A549 (cell line): ENCODE results near the gene ZDHHC22. TPM values are rescaled to one million over a fixed set of nuclear protein-coding genes. Genes with fewer than 3 reads are reported as not detected.

ENCODE experiments used
- ATAC-seq, 2 experiments: fragments of 200-7000 bp in 1 of 2; fragments of >200 bp in 1 of 2; cut with Nextera tagmentation in 1 of 2; cut with Tn5 transposase in 1 of 2; 3 replicates each; pipeline versions ENCODE4 v1.8.0 to v1.9.1; 2018 to 2020; ENCODE audit warnings: mild to moderate bottlenecking in 1 of 2, moderate library complexity in 1 of 2
- CTCF ChIA-PET: fragments of 300-600 bp; sonication (Branson Sonifier 250); formaldehyde crosslinking; extraction: SDS; loops from one replicate; lab custom pipeline; 2021; ENCODE audit warnings: antibody characterized with exemption, inconsistent platforms; lab: Yijun Ruan, JAX
- POLR2A ChIA-PET: fragments of 350-600 bp; formaldehyde crosslinking; extraction: SDS; loops from one replicate; lab custom pipeline; 2021; ENCODE audit warnings: antibody characterized with exemption, inconsistent platforms; lab: Yijun Ruan, JAX
- DNase-seq, 2 experiments: peaks; one replicate each; pipeline versions ENCODE4 v3.0.0 to v3.0.0-alpha.2; 2011 to 2016; ENCODE audit warnings: low read depth in 1 of 2, low spot score in 1 of 2
- FAIRE-seq: peaks from 2 replicates; lab custom pipeline; 2011; peaks lifted over from hg19 to GRCh38; lab: Jason Lieb, UNC
- H3K27ac ChIP-seq, 2 experiments: fragments of >200 bp; sonication (Bioruptor Twin); formaldehyde crosslinking; 3 replicates each; pipeline ENCODE4 v1.5.1; 2016 to 2017
- H3K4me1 ChIP-seq: fragments of >200 bp; sonication (Bioruptor Twin); formaldehyde crosslinking; 3 replicates; pipeline ENCODE4 v1.6.1; 2016
- H3K4me2 ChIP-seq: fragments of >200 bp; sonication (Bioruptor Twin); formaldehyde crosslinking; 3 replicates; pipeline ENCODE4 v1.6.1; 2016
- H3K4me3 ChIP-seq: fragments of >200 bp; sonication (Bioruptor Twin); formaldehyde crosslinking; 3 replicates; pipeline ENCODE4 v1.5.1; 2016
- H3K9me3 ChIP-seq: fragments of >200 bp; sonication (Bioruptor Twin); formaldehyde crosslinking; 3 replicates; pipeline ENCODE4 v1.6.1; 2016
- FOSB ChIP-seq: fragments of 250-450 bp; sonication (Bioruptor Pico); IDR thresholded peaks from 2 replicates; pipeline ENCODE4 v1.5.0; 2020; ENCODE audit warnings: mild to moderate bottlenecking, moderate library complexity
- FOXS1 ChIP-seq: fragments of 250-450 bp; sonication (Bioruptor Pico); IDR thresholded peaks from 2 replicates; pipeline ENCODE4 v1.5.0; 2020; ENCODE audit warnings: mild to moderate bottlenecking, moderate library complexity
- HDAC2 ChIP-seq: fragments of 200-600 bp; sonication (generic); IDR thresholded peaks from 2 replicates; pipeline ENCODE4 v1.6.1; 2016
- HEYL ChIP-seq: fragments of 250-450 bp; sonication (Bioruptor Pico); IDR thresholded peaks from 2 replicates; pipeline ENCODE4 v1.8.0; 2021; ENCODE audit warnings: mild to moderate bottlenecking, moderate library complexity
- JUN ChIP-seq, 2 experiments: fragments of >200 bp; sonication (Bioruptor Twin); formaldehyde crosslinking; IDR thresholded peaks; 2 replicates in 1 of 2; 3 replicates in 1 of 2; pipeline ENCODE4 v1.6.1; 2016 to 2017
- MAFK ChIP-seq: fragments of 450-650 bp; IDR thresholded peaks from 2 replicates; pipeline ENCODE4 v1.6.1; 2014; ENCODE audit not compliant: partially characterized antibody
- MAZ ChIP-seq: fragments of 150-350 bp; IDR thresholded peaks from 2 replicates; pipeline ENCODE4 v1.6.1; 2014; ENCODE audit warnings: antibody characterized with exemption, low read depth, low read length, borderline replicate concordance
- NFE2L2 ChIP-seq: fragments of 150-350 bp; conservative IDR thresholded peaks from 2 replicates; pipeline ENCODE4 v1.6.1; 2014; ENCODE audit warnings: low read length
- NR3C1 ChIP-seq: fragments of >200 bp; sonication (Bioruptor Twin); formaldehyde crosslinking; IDR thresholded peaks from 3 replicates; pipeline ENCODE4 v1.6.1; 2017
- POLR2AphosphoS2 ChIP-seq: conservative IDR thresholded peaks from 2 replicates; pipeline ENCODE4 v1.6.1; 2012; ENCODE audit warnings: low read length, improper control_type of control experiment, inconsistent platforms
- RAD21 ChIP-seq, 2 experiments: fragments of >200 bp in 1 of 2; sonication (Bioruptor Twin) in 1 of 2; formaldehyde crosslinking in 1 of 2; IDR thresholded peaks in 1 of 2; conservative IDR thresholded peaks in 1 of 2; 2 replicates in 1 of 2; 3 replicates in 1 of 2; pipeline ENCODE4 v1.6.1; 2012 to 2018; ENCODE audit warnings: inconsistent platforms in 1 of 2
- RFX5 ChIP-seq: fragments of 450-650 bp; IDR thresholded peaks from 2 replicates; pipeline ENCODE4 v1.7.1; 2014; ENCODE audit warnings: antibody characterized with exemption, mild to moderate bottlenecking, moderate library complexity
- RNF2 ChIP-seq: fragments of 200-600 bp; sonication (generic); IDR thresholded peaks from 2 replicates; pipeline ENCODE4 v1.6.1; 2016; ENCODE audit warnings: low read depth, mild to moderate bottlenecking, antibody characterized with exemption, moderate library complexity, borderline replicate concordance
- ZC3H11A ChIP-seq: fragments of 450-650 bp; IDR thresholded peaks from 2 replicates; pipeline ENCODE4 v1.6.1; 2014; ENCODE audit warnings: antibody characterized with exemption, mild to moderate bottlenecking
- ZFP36 ChIP-seq: fragments of 450-650 bp; IDR thresholded peaks from 2 replicates; pipeline ENCODE4 v1.6.1; 2014; ENCODE audit warnings: borderline replicate concordance; ENCODE audit not compliant: partially characterized antibody
- ZNF302 ChIP-seq: fragments of 250-450 bp; sonication (Bioruptor Pico); IDR thresholded peaks from 2 replicates; pipeline ENCODE4 v1.9.0; 2021; ENCODE audit warnings: inconsistent platforms, mild to moderate bottlenecking, moderate library complexity
- ZSCAN20 ChIP-seq: fragments of 250-450 bp; sonication (Bioruptor Pico); IDR thresholded peaks from 2 replicates; pipeline ENCODE4 v1.8.0; 2022; ENCODE audit warnings: mild to moderate bottlenecking, moderate library complexity
- WGBS: methylation state at CpG from one replicate; pipeline ENCODE4 v1.1.6; 2017; ENCODE audit errors: missing lambda C conversion rate; 5-methylcytosine and 5-hydroxymethylcytosine counted together
- polyA plus RNA-seq, 4 experiments: library from polyadenylated mRNA; depleted of rRNA in 3 of 4; stranded (reverse); fragments of >200 nt; fragmentation: RNase III in 1 of 4; extraction: RNeasy Plus Mini Kit Qiagen cat#74134 plus additional on column Dnase treatment in 1 of 4; gene quantifications; 2 replicates in 3 of 4; 3 replicates in 1 of 4; pipeline ENCODE4 v1.2.3, GENCODE V29; 2011 to 2017
- TF ChIP-seq, protein P1 (sequence below): fragments of >200 bp; sonication (Bioruptor Twin); formaldehyde crosslinking; IDR thresholded peaks from 3 replicates; pipeline ENCODE4 v1.6.1; 2016
- TF ChIP-seq, protein P2 (sequence below): fragments of 150-350 bp; IDR thresholded peaks from 2 replicates; pipeline ENCODE4 v1.6.1; 2014; ENCODE audit warnings: low read depth, mild to moderate bottlenecking, low read length
- TF ChIP-seq, protein P3 (sequence below): IDR thresholded peaks from 2 replicates; pipeline ENCODE4 v1.6.1; 2012

Gene ZDHHC22
- polyA plus RNA-seq, 2 of the 4 experiments (the other 2 are of a cell fraction) = 0.04 to 0.23 TPM

DNA sequence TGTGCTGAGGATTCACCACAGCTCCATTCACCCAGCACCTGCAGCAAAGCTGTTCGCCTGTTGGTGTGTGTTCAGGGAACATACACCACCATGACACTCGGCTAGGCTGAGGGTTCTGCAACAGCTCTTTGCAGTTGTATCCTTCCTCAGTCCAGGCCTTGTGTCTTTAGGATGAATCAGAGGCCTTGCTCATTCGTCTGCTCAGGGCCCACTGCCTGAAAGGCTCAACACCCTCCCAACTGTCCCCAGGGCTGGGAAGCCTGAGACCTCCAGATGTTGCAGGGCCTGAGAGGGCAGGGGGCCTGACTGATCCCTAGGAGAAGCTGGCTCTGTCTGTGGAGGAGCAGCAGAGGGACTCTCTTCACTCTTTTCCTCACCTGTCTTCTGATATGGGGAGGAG is 11.2 kb downstream of the ZDHHC22 start:
- Histone ChIP-seq H3K4me2 (no peak overlapping the region), H3K4me1 (no peaks in the 10 kb centered on the region), H3K4me3 (no peak overlapping the region), H3K9me3 (no peaks in the 10 kb centered on the region), H3K27ac (no peak overlapping the region)
- ChIA-PET POLR2A (no interaction called here), CTCF (interaction anchor here (0.9 to 3.9 kb wide), 3 partner anchors 11 to 254 kb away, joined by 3 to 13 read pairs (median 4); partner anchors contain the start of gene ZDHHC22)
- FAIRE-seq (no peak), DNase-seq (no peak), ATAC-seq (no peak)
- no peak for TF ChIP-seq POLR2AphosphoS2
- TF ChIP-seq MAFK = no peak
- TF ChIP-seq MAZ = no peak
- no peak for TF ChIP-seq ZC3H11A
- TF ChIP-seq RNF2 = no peak
- TF ChIP-seq, protein P1, sequence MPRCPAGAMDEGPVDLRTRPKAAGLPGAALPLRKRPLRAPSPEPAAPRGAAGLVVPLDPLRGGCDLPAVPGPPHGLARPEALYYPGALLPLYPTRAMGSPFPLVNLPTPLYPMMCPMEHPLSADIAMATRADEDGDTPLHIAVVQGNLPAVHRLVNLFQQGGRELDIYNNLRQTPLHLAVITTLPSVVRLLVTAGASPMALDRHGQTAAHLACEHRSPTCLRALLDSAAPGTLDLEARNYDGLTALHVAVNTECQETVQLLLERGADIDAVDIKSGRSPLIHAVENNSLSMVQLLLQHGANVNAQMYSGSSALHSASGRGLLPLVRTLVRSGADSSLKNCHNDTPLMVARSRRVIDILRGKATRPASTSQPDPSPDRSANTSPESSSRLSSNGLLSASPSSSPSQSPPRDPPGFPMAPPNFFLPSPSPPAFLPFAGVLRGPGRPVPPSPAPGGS = no peak
- WGBS = 15% methylated on average over 3 of the region's 3 CpGs

DNA sequence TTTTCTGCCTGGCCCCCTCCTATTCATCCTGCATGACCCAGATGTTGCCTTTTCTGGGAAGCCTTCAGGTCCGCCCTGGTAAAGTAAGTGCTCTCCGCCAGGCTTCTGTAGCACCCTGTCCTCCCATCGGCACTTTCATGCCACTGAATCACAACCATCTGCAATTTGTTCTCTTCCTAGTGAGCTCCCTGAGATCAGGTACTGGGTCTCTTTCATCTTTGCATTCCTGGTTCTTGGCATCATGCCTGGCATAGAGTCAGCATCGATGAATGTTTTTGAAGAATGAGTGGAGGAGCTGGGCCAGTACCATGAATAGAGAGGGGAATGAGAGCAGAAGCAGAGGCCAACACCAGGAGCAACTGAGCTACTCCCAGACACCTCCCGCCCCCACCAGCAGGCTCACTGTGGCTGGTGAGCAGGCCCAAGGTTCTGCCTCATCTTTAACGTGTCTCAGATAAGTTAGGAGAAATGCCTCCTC is 13.1 kb downstream of the ZDHHC22 start:
- Histone ChIP-seq H3K4me2 (no peak overlapping the region), H3K4me3 (no peak overlapping the region), H3K4me1 (peaks cover 13% of the 10 kb centered on the region; the same call in 2 of the 3 replicates)
- FAIRE-seq (no peak), DNase-seq (no peak)
- POLR2A ChIA-PET = no interaction called here
- 47% methylated on average over 6 of the region's 6 CpGs for WGBS
- TF ChIP-seq NR3C1 = no peak
- TF ChIP-seq POLR2AphosphoS2 = no peak
- no peak for TF ChIP-seq ZNF302 (CRISPR knock-in tag)
- no peak for TF ChIP-seq NFE2L2
- TF ChIP-seq HDAC2 = no peak
- no peak for TF ChIP-seq MAZ
- TF ChIP-seq FOXS1 (CRISPR knock-in tag) = no peak
- TF ChIP-seq, all 56 proteins: peak for 0
- H3K9me3 ChIP-seq = no peaks in the 10 kb centered on the region
- ATAC-seq = no peak
- H3K27ac ChIP-seq = no peak overlapping the region
- CTCF ChIA-PET = interaction anchor here (0.9 to 7.7 kb wide), 6 partner anchors 9 to 254 kb away, joined by 3 to 84 read pairs (median 6); no protein-coding TSS in a partner anchor

DNA sequence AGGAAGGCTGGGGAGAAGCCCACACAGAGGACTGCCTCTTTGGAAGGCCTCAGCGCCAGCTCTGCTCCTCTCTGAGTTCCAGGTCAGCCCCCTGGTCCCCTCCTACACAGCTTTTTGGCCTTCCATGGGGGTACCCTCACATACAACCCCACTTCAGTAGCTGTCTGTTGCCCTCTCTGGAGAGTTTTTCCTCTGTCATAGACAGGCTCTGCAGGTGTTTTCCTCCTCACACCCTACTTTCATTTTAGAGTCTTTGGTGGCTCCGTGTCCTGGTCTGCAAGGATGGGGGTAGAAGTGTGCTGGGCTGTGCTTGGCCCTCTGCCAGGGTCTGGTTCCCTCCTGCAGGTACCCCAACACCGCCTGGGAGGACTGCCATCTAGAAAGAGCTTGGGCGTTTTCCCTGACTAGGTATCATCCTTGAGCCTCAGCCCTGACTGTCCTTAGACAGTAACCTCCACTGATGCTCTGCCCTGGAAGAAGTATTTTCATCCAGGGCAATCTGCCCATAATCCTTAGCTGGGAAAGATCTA is 15.1 kb downstream of the ZDHHC22 start:
- TF ChIP-seq RFX5 = no peak
- TF ChIP-seq FOSB (CRISPR knock-in tag) = no peak
- TF ChIP-seq ZFP36 = no peak
- TF ChIP-seq, protein P1 = no peak
- TF ChIP-seq MAZ = no peak
- TF ChIP-seq JUN (IDR thresholded peaks at IDR 0.05) = no peak
- TF ChIP-seq HEYL = no peak
- TF ChIP-seq, protein P2, sequence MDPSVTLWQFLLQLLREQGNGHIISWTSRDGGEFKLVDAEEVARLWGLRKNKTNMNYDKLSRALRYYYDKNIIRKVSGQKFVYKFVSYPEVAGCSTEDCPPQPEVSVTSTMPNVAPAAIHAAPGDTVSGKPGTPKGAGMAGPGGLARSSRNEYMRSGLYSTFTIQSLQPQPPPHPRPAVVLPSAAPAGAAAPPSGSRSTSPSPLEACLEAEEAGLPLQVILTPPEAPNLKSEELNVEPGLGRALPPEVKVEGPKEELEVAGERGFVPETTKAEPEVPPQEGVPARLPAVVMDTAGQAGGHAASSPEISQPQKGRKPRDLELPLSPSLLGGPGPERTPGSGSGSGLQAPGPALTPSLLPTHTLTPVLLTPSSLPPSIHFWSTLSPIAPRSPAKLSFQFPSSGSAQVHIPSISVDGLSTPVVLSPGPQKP = no peak
- TF ChIP-seq, protein P3, sequence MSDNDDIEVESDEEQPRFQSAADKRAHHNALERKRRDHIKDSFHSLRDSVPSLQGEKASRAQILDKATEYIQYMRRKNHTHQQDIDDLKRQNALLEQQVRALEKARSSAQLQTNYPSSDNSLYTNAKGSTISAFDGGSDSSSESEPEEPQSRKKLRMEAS = no peak
- no peak for TF ChIP-seq ZSCAN20 (CRISPR knock-in tag)
- no peak for TF ChIP-seq FOXS1 (CRISPR knock-in tag)
- TF ChIP-seq RAD21 (conservative IDR thresholded peaks at IDR 0.05 in 1 of 2, IDR thresholded peaks at IDR 0.05 in 1 of 2) = no peak
- CTCF ChIA-PET = interaction anchor here (0.5 to 7.7 kb wide), 16 partner anchors 8 to 1571 kb away, joined by 3 to 84 read pairs (median 4); partner anchors contain the start of gene ZDHHC22
- H3K9me3 ChIP-seq = no peaks in the 10 kb centered on the region
- no peak overlapping the region for H3K27ac ChIP-seq
- H3K4me2 ChIP-seq = no peak overlapping the region
- H3K4me1 ChIP-seq = peaks cover 15% of the 10 kb centered on the region; the same call in 2 of the 3 replicates
- WGBS = 54% methylated on average over 4 of the region's 4 CpGs
- no peak overlapping the region for H3K4me3 ChIP-seq
- POLR2A ChIA-PET = no interaction called here
- FAIRE-seq (no peak), ATAC-seq (no peak), DNase-seq (no peak)
